HepG2 (cell line): ENCODE measurements around the gene MAP1LC3B. TPM values are rescaled to one million over a fixed set of nuclear protein-coding genes. Genes with fewer than 3 reads are reported as not detected.
A peak's percentile ranks its signal among the peaks of the same experiment; 100 is the strongest.

Experiments used
- CC2D1A ChIP-seq: sonication (generic); formaldehyde crosslinking; IDR thresholded peaks from 2 replicates; pipeline ENCODE4 v1.8.1; 2023; ENCODE audit warnings: mild to moderate bottlenecking, missing genetic modification reagents
- DRAP1 ChIP-seq: IDR thresholded peaks from 2 replicates; pipeline ENCODE4 v1.6.1; 2016; ENCODE audit warnings: missing genetic modification reagents, missing compliant biosample characterization
- HDAC2 ChIP-seq: sonication (generic); formaldehyde crosslinking; IDR thresholded peaks from 2 replicates; pipeline ENCODE4 v1.4.0; 2020; ENCODE audit warnings: missing genetic modification reagents
- MATR3 ChIP-seq: sonication (generic); formaldehyde crosslinking; IDR thresholded peaks from 2 replicates; pipeline ENCODE4 v1.4.0; 2020; ENCODE audit warnings: missing genetic modification reagents
- MIER2 ChIP-seq: IDR thresholded peaks from 2 replicates; pipeline ENCODE4 v1.6.1; 2016; ENCODE audit warnings: missing biosample characterization, missing genetic modification reagents
- NAIF1 ChIP-seq: sonication (generic); formaldehyde crosslinking; IDR thresholded peaks from 2 replicates; pipeline ENCODE4 v1.5.0; 2020; ENCODE audit warnings: mild to moderate bottlenecking, missing genetic modification reagents, borderline replicate concordance
- NFRKB ChIP-seq: fragments of 450-650 bp; IDR thresholded peaks from 2 replicates; pipeline ENCODE4 v1.6.1; 2017
- REL ChIP-seq: sonication (generic); formaldehyde crosslinking; conservative IDR thresholded peaks from 2 replicates; pipeline ENCODE4 v1.8.0; 2022; ENCODE audit warnings: mild to moderate bottlenecking, missing genetic modification reagents, moderate library complexity
- REST ChIP-seq, 2 experiments: IDR thresholded peaks; 2 replicates each; pipeline ENCODE4 v1.6.1; 2011 to 2012; ENCODE audit warnings: low read length in 2 of 2, borderline replicate concordance in 1 of 2, low read depth in 1 of 2, mild to moderate bottlenecking in 1 of 2, moderate library complexity in 1 of 2
- SP140L ChIP-seq: sonication (generic); formaldehyde crosslinking; IDR thresholded peaks from 2 replicates; pipeline ENCODE4 v1.4.0; 2020; ENCODE audit warnings: missing genetic modification reagents, borderline replicate concordance
- TEAD3 ChIP-seq: optimal IDR thresholded peaks from 2 replicates; pipeline ENCODE3; 2016; ENCODE audit warnings: borderline replicate concordance
- TMF1 ChIP-seq: sonication (generic); formaldehyde crosslinking; IDR thresholded peaks from 2 replicates; pipeline ENCODE4 v1.8.1; 2022; ENCODE audit warnings: low read depth, missing genetic modification reagents
- YEATS2 ChIP-seq: sonication (generic); formaldehyde crosslinking; IDR thresholded peaks from 2 replicates; pipeline ENCODE4 v1.4.0; 2020; ENCODE audit warnings: missing genetic modification reagents, borderline replicate concordance
- ZBTB26 ChIP-seq: IDR thresholded peaks from 2 replicates; pipeline ENCODE4 v1.6.1; 2016; ENCODE audit warnings: missing compliant biosample characterization, missing genetic modification reagents, borderline replicate concordance
- ZNF230 ChIP-seq: sonication (generic); formaldehyde crosslinking; IDR thresholded peaks from 2 replicates; pipeline ENCODE4 v1.4.0; 2020; ENCODE audit warnings: mild to moderate bottlenecking, missing genetic modification reagents
- ZNF232 ChIP-seq: sonication (generic); formaldehyde crosslinking; IDR thresholded peaks from 2 replicates; pipeline ENCODE4 v1.4.0; 2020; ENCODE audit warnings: missing genetic modification reagents, borderline replicate concordance
- ZNF367 ChIP-seq: sonication (generic); formaldehyde crosslinking; IDR thresholded peaks from 2 replicates; pipeline ENCODE4 v1.4.0; 2020; ENCODE audit warnings: missing genetic modification reagents, borderline replicate concordance
- ZNF510 ChIP-seq: sonication (generic); formaldehyde crosslinking; IDR thresholded peaks from 2 replicates; pipeline ENCODE4 v1.4.0; 2020; ENCODE audit warnings: low read depth, mild to moderate bottlenecking, missing genetic modification reagents
- ZNF530 ChIP-seq: sonication (generic); formaldehyde crosslinking; IDR thresholded peaks from 2 replicates; pipeline ENCODE4 v1.5.0; 2020; ENCODE audit warnings: low read depth, mild to moderate bottlenecking, missing genetic modification reagents
- ZNF564 ChIP-seq: sonication (generic); formaldehyde crosslinking; IDR thresholded peaks from 2 replicates; pipeline ENCODE4 v1.8.1; 2023; ENCODE audit warnings: mild to moderate bottlenecking, missing genetic modification reagents
- ZNF569 ChIP-seq: sonication (generic); formaldehyde crosslinking; IDR thresholded peaks from 2 replicates; pipeline ENCODE4 v1.5.0; 2020; ENCODE audit warnings: mild to moderate bottlenecking, missing genetic modification reagents, moderate library complexity, borderline replicate concordance
- ZNF629 ChIP-seq: sonication (generic); formaldehyde crosslinking; conservative IDR thresholded peaks from 2 replicates; pipeline ENCODE4 v1.5.0; 2020; ENCODE audit warnings: missing genetic modification reagents
- ZNF672 ChIP-seq: sonication (generic); formaldehyde crosslinking; IDR thresholded peaks from 2 replicates; pipeline ENCODE4 v1.8.1; 2022; ENCODE audit warnings: missing genetic modification reagents
- ZNF737 ChIP-seq: sonication (generic); formaldehyde crosslinking; IDR thresholded peaks from 2 replicates; pipeline ENCODE4 v1.5.0; 2020; ENCODE audit warnings: missing genetic modification reagents, mild to moderate bottlenecking, borderline replicate concordance
- ZNF772 ChIP-seq: sonication (generic); formaldehyde crosslinking; IDR thresholded peaks from 2 replicates; pipeline ENCODE4 v1.5.0; 2020; ENCODE audit warnings: mild to moderate bottlenecking, missing genetic modification reagents
- ZNF891 ChIP-seq: sonication (generic); formaldehyde crosslinking; IDR thresholded peaks from 2 replicates; pipeline ENCODE4 v1.5.0; 2020; ENCODE audit warnings: mild to moderate bottlenecking, missing genetic modification reagents
- polyA plus RNA-seq, 8 experiments: library from polyadenylated mRNA; depleted of rRNA in 3 of 8; stranded (reverse) in 7 of 8; unstranded in 1 of 8; fragments of >200 nt; fragmentation: Illumina TruSeq in 4 of 8; extraction: Trizol in 4 of 8; gene quantifications; 2 replicates each; pipeline versions ENCODE4 v1.2.1 to v1.2.3, GENCODE V29; 2011 to 2016; ENCODE audit warnings: low read depth in 4 of 8, missing spikeins in 1 of 8, mixed read lengths in 1 of 8; ENCODE audit not compliant: insufficient read depth in 1 of 8
- total RNA-seq, 5 experiments: library from RNA; depleted of rRNA; stranded (reverse); fragments of >200 nt; fragmentation: Illumina TruSeq; extraction: Trizol; gene quantifications; 2 replicates each; pipeline ENCODE4 v1.2.3, GENCODE V29; 2016; ENCODE audit warnings: low read depth in 1 of 5

Gene MAP1LC3B
- total and polyA plus RNA-seq, 2 of the 13 experiments (the other 11 are each of a cell fraction or from before 2014, with no cell fraction given): 15.7 to 37.4 TPM

- TF ChIP-seq ZNF367: 0 out of 2 replicates have a peak, but pooled peaks have one; percentile 28
- TF ChIP-seq SP140L: peak; percentile 58; the same call in 1 of the 2 replicates
- peak; percentile 99 for TF ChIP-seq NAIF1
- TF ChIP-seq ZNF737 (CRISPR knock-in tag): no peak
- TF ChIP-seq ZNF891 (CRISPR knock-in tag): no peak
- 0 out of 2 replicates have a peak, but pooled peaks have one; percentile 60 for TF ChIP-seq ZNF232 (CRISPR knock-in tag)
- TF ChIP-seq TMF1: no peak
- no peak for TF ChIP-seq ZNF564
- no peak for TF ChIP-seq REL (CRISPR knock-in tag)
- TF ChIP-seq ZNF629 (CRISPR knock-in tag): no peak
- no peak for TF ChIP-seq CC2D1A (CRISPR knock-in tag)
- TF ChIP-seq YEATS2 (CRISPR knock-in tag): peak; percentile 85; the same call in 1 of the 2 replicates
- peak; percentile 54; the same call in 1 of the 2 replicates for TF ChIP-seq MIER2 (CRISPR knock-in tag)
- TF ChIP-seq TEAD3 (CRISPR knock-in tag): peak; percentile 52
- no peak for TF ChIP-seq ZNF569 (CRISPR knock-in tag)
- no peak for TF ChIP-seq NFRKB
- TF ChIP-seq ZBTB26 (CRISPR knock-in tag): 0 out of 2 replicates have a peak, but pooled peaks have one; percentile 4
- no peak; the same call in 1 of the 2 replicates for TF ChIP-seq ZNF772
- no peak for TF ChIP-seq ZNF230 (CRISPR knock-in tag)
- no peak; a peak in 1 of 4 replicates for TF ChIP-seq REST (IDR thresholded peaks at IDR 0.05; ENCODE audit: borderline replicate concordance in 1 of 2, low read depth in 1 of 2, low read length in 2 of 2)
- TF ChIP-seq DRAP1: peak; percentile 93
- peak; percentile 79 for TF ChIP-seq HDAC2 (CRISPR knock-in tag)
- TF ChIP-seq ZNF672 (CRISPR knock-in tag): no peak
- no peak for TF ChIP-seq ZNF510
- TF ChIP-seq ZNF530 (CRISPR knock-in tag): no peak
- TF ChIP-seq MATR3 (CRISPR knock-in tag): no peak
Observed at GRCh38 chr16:87387942-87388817, 4.0 kb upstream of the MAP1LC3B start (continued).
